ENCODE measurements around the gene SIM2. TPM values are rescaled to one million over a fixed set of nuclear protein-coding genes. Genes with fewer than 3 reads are reported as not detected.
A peak's percentile ranks its signal among the peaks of the same experiment; 100 is the strongest.
"Not testable (repeated sequence)": the region's sequence is repeated elsewhere in the genome, so short reads cannot be mapped to it uniquely, and the experiment has no call there.

The SIM2 gene, protein sequence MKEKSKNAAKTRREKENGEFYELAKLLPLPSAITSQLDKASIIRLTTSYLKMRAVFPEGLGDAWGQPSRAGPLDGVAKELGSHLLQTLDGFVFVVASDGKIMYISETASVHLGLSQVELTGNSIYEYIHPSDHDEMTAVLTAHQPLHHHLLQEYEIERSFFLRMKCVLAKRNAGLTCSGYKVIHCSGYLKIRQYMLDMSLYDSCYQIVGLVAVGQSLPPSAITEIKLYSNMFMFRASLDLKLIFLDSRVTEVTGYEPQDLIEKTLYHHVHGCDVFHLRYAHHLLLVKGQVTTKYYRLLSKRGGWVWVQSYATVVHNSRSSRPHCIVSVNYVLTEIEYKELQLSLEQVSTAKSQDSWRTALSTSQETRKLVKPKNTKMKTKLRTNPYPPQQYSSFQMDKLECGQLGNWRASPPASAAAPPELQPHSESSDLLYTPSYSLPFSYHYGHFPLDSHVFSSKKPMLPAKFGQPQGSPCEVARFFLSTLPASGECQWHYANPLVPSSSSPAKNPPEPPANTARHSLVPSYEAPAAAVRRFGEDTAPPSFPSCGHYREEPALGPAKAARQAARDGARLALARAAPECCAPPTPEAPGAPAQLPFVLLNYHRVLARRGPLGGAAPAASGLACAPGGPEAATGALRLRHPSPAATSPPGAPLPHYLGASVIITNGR
- total RNA-seq = under 1 TPM; 0.16 to 0.84 TPM

DNA sequence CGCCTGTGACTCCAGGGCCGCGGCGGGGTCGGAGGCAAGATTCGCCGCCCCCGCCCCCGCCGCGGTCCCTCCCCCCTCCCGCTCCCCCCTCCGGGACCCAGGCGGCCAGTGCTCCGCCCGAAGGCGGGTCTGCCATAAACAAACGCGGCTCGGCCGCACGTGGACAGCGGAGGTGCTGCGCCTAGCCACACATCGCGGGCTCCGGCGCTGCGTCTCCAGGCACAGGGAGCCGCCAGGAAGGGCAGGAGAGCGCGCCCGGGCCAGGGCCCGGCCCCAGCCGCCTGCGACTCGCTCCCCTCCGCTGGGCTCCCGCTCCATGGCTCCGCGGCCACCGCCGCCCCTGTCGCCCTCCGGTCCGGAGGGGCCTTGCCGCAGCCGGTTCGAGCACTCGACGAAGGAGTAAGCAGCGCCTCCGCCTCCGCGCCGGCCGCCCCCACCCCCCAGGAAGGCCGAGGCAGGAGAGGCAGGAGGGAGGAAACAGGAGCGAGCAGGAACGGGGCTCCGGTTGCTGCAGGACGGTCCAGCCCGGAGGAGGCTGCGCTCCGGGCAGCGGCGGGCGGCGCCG is at the start of gene SIM2:
SIM2 (plus strand) TSS at position 135 of the 565 bp plus-strand sequence. CDS start 632 bp downstream, outside the sequence.
- no peaks in the 10 kb centered on the region for H3K9me3 Mint-ChIP-seq
- ATAC-seq (no peak), DNase-seq (ENCODE audit: low spot score in 2 of 2) (peak in 1 of 2 donors; percentile 16)
- H3K36me3 Mint-ChIP-seq = peaks cover 2 to 21% of the 10 kb centered on the region in 2 donors
- H3K27ac Mint-ChIP-seq = no peak within 1 kb of the TSS

DNA sequence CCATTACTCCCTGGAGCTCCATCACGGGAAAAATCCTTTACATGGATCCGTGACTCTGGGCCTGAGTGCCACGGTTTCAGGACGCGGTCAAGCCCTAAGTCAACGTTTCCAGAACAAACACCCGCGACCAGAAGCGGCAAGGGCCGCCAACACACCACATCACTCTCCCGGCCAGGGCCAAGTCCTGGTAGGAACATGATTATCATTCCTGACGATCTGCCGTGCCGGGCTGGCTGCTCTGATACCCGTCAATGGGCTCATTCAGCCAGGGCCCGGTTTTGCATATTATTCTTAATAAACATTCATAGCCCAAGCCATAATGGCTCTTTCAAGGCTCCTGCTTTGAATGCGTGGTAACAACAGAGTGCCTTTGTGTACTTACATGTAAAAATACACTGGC is 44.6 kb upstream of the SIM2 start:
- Mint-ChIP-seq H3K9me3 (no peaks in the 10 kb centered on the region), H3K36me3 (no peaks in the 10 kb centered on the region), H3K27ac (no peak overlapping the region)
- no peak for DNase-seq (ENCODE audit: low spot score in 2 of 2)
- no peak for ATAC-seq

DNA sequence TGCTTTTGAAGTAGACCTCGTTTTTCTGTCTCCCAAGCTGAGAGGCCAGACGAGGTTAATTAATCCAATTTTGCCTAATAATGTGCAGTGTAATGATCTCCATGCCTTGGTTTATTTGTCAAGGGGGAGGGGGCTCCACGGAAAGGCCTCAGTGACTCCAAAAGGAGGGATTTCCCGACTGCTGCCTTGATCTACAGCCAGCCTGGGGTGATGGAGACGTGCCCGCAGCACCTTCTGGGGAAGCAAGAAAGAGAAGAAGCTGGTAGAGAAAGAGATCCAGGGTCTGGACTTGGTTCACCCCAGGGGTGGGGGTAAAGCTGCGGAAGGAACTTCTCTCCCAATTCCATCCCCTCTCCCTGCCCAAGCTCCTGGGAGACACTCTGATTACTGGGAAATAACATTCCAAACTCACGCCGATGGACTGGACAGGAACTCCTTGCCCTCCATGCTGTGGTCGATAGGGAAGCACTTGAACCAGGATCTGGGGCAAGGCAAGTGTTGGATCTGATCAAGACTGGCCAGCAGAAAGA is 44.1 kb upstream of the SIM2 start:
- Mint-ChIP-seq H3K9me3 (no peaks in the 10 kb centered on the region), H3K36me3 (no peaks in the 10 kb centered on the region), H3K27ac (peak overlapping the region in 1 of 2 donors; percentile 36)
- DNase-seq (ENCODE audit: low spot score in 2 of 2) = no peak
- no peak for ATAC-seq

DNA sequence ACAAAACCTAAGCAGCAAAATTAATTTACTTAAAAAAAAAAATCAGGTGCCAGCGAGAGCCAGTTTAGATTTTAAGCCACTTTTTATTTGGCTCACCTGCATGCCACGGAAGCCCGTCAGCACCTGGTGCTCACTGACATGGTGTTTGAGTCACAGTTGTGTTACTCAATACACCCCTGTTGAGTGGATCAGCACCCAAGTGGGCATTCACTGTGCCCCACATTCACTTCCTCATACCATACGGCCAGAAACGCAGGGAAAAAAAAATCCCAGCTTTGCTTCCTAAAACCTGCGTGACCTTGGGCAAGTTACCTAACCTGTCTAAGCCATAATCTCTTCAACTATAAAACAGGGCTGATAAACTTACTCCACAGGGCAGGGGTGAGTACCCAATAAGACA is 42.8 kb upstream of the SIM2 start:
- Mint-ChIP-seq H3K27ac (no peak overlapping the region), H3K36me3 (no peaks in the 10 kb centered on the region), H3K9me3 (no peaks in the 10 kb centered on the region)
- DNase-seq (ENCODE audit: low spot score in 2 of 2) (no peak), ATAC-seq (no peak)

DNA sequence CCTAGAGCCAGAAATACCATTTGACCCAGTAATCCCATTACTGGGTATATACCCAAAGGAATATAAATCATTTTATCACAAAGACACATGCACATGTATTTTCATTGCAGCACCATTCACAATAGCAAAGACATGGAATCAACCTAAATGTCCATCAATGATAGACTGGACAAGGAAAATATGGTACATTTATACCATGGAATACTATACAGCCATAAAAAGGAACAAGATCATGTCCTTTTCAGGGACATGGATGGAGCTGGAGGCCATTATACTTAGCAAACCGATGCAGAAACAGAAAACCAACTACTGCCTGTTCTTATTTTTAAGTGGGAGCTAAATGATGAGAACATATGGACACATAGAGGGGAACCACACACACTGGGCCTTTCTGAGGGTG is 41.6 kb upstream of the SIM2 start:
- H3K9me3 Mint-ChIP-seq; H3K36me3 Mint-ChIP-seq; ATAC-seq; DNase-seq (ENCODE audit: low spot score in 2 of 2); H3K27ac Mint-ChIP-seq: not testable (repeated sequence)

DNA sequence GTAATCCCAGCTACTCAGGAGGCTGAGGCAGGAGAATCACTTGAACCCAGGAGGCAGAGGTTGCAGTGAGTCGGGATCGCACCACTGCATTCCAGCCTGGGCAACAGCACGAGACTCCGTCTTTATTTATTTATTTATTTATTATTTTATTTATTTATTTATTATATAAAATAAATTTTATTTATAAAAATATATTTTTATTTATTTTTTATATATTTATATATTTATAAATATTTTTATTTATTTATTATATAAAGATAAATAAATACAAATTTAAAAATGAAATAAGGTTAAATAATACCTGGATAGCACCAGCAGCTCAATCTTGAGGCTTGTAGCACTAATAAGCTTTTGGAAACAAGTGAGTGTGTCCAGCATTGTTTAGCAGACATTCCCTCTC is 40.9 kb upstream of the SIM2 start:
- Mint-ChIP-seq H3K27ac (no peak overlapping the region), H3K9me3 (no peaks in the 10 kb centered on the region), H3K36me3 (no peaks in the 10 kb centered on the region)
- ATAC-seq (no peak), DNase-seq (ENCODE audit: low spot score in 2 of 2) (no peak)

DNA sequence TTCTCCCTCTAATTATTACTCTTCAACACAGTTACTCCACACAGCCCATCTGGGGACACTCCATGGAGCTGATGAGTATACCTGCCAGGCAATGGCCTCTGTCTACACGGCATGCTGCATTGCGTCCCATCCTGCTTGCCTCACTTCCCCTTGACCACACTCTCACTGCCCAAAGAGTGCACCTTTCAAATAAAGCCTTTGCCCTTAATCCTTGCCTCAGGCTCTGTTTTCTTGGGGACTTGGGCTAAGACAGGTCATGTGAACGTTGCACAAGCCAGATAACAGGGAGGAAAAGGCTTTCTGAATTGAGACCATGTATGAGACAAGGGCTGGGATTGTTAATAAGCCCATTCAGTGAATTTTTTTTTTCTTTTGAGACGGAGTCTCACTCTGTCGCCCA is 40.0 kb upstream of the SIM2 start:
- ATAC-seq = no peak

DNA sequence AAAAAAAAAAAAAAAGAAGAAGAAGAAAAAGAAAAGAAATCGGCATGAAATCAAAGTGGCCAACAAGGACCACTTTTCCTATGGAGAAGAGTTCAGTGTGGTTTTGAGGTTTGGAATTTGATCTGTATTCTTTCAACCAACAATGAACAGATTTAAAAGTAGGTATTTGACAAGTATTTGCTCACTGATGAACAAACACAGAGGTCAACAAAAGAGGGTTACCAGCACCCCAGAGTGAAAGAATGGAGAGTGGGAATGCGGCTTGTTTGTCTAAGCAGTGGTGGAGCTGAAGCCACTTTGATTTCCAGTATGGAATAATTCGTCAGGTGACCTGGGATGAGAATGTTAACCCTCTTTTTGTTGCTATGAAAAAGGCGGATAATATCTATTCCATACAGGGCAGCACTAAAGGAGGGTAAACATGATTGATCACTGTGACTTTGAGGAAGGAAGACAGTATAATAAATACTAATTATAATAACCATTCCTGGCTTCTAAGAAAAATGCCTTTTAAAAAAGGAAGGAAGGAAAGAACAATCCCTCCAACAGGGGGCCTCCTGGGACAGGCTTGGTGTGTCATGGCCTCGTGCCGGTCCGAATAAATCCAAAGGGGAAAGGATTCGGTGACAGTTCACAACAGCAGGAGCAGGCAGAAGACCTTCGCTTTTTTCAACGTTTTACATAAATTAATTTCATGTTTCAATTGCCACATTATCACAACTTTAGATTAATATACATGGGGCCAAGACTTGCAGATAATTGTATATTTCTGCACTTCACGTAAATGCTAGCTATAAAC is 37.2 kb upstream of the SIM2 start:
- ATAC-seq (no peak), DNase-seq (ENCODE audit: low spot score in 2 of 2) (no peak)
- H3K36me3 Mint-ChIP-seq = no peaks in the 10 kb centered on the region
- no peak overlapping the region for H3K27ac Mint-ChIP-seq
- no peaks in the 10 kb centered on the region for H3K9me3 Mint-ChIP-seq

More for the DNA sequence above, 40.0 kb upstream of the SIM2 start:
- no peaks in the 10 kb centered on the region for H3K9me3 Mint-ChIP-seq
- no peak overlapping the region for H3K27ac Mint-ChIP-seq
- H3K36me3 Mint-ChIP-seq = no peaks in the 10 kb centered on the region
- DNase-seq (ENCODE audit: low spot score in 2 of 2) = no peak

- Mint-ChIP-seq H3K27ac (no peak overlapping the region), H3K36me3 (no peaks in the 10 kb centered on the region), H3K9me3 (no peaks in the 10 kb centered on the region)
- DNase-seq (ENCODE audit: low spot score in 2 of 2) (no peak), ATAC-seq (no peak)
Measured at GRCh38 chr21:36663033-36663855, 35.7 kb upstream of the SIM2 start.

- no peaks in the 10 kb centered on the region for H3K9me3 Mint-ChIP-seq
- no peak overlapping the region for H3K27ac Mint-ChIP-seq
- ATAC-seq = no peak
- DNase-seq (ENCODE audit: low spot score in 2 of 2) = no peak
- H3K36me3 Mint-ChIP-seq = no peaks in the 10 kb centered on the region
Measured at GRCh38 chr21:36664662-36664990, 34.3 kb upstream of the SIM2 start.

GRCh38 chr21:36665806-36666205 is 33.1 kb upstream of the SIM2 start:
- no peak for ATAC-seq
- Mint-ChIP-seq H3K27ac (no peak overlapping the region), H3K36me3 (no peaks in the 10 kb centered on the region), H3K9me3 (no peaks in the 10 kb centered on the region)
- no peak for DNase-seq (ENCODE audit: low spot score in 2 of 2)

- no peak overlapping the region for H3K27ac Mint-ChIP-seq
- DNase-seq (ENCODE audit: low spot score in 2 of 2) (no peak), ATAC-seq (no peak)
- H3K36me3 Mint-ChIP-seq = no peaks in the 10 kb centered on the region
- no peaks in the 10 kb centered on the region for H3K9me3 Mint-ChIP-seq
Measured at GRCh38 chr21:36668713-36669112, 30.2 kb upstream of the SIM2 start.

GRCh38 chr21:36671836-36672235 is 27.1 kb upstream of the SIM2 start:
- DNase-seq (ENCODE audit: low spot score in 2 of 2) (no peak), ATAC-seq (no peak)
- Mint-ChIP-seq H3K36me3 (peaks cover 0 to 2% of the 10 kb centered on the region in 2 donors), H3K9me3 (no peaks in the 10 kb centered on the region), H3K27ac (no peak overlapping the region)

DNA sequence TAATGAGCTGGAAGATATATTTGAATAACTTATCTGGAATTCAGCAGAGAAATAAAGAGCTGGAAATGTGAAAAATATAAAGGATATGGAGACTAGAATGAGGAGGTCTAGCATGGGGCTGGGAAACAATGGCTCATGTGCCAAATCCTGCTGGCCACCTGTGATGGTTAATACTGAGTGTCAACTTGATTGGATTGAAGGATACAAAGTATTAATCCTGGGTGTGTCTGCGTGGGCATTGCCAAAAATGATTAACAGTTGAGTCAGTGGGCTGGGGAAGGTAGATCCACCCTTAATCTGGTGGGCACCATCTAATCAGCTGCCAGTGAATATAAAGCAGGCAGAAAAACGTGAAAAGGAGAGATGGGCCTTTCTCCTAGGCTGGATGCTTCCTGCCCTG is 26.6 kb upstream of the SIM2 start:
- ATAC-seq; H3K36me3 Mint-ChIP-seq; H3K27ac Mint-ChIP-seq; DNase-seq (ENCODE audit: low spot score in 2 of 2); H3K9me3 Mint-ChIP-seq: not testable (repeated sequence)

DNA sequence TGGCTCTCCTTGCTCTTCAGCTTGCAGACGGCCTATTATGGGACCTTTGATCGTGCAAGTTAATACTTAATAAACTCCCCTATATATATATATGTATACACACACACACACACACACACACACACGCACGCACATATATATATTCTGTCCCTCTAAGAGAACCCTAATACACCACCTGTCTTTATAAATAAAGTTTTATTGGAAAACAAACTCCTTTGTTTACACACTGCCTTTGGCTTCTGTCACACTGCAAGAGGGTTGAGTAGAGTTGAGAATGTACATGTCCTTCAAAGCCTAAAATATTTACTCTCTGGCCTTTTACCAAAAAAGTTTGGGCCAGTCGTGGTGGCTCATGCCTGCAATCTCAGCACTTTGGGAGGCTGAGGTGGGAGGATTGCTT is 26.2 kb upstream of the SIM2 start:
- Mint-ChIP-seq H3K27ac (no peak overlapping the region), H3K36me3 (peaks cover 0 to 9% of the 10 kb centered on the region in 2 donors), H3K9me3 (no peaks in the 10 kb centered on the region)
- no peak for DNase-seq (ENCODE audit: low spot score in 2 of 2)
- no peak for ATAC-seq

Data from activated naive CD4-positive, alpha-beta T cell treated with anti-CD3 and anti-CD28 coated beads, Interleukin-2, amount 50 U/mL, for 72 hours (primary cell).